Trophoblast cell (in vitro differentiated cells and primary cell): ENCODE measurements around the gene LRP1.

ENCODE experiments used
- DNase-seq, 2 donors: peaks; one replicate each; pipeline ENCODE4 v3.0.0-alpha.2; 2016
- H2AFZ ChIP-seq: 2 replicates; pipeline ENCODE4 v1.6.1; 2013; ENCODE audit warnings: low read length, moderate library complexity, mild to moderate bottlenecking; ENCODE audit not compliant: insufficient read depth, poor library complexity
- H2AK5ac ChIP-seq: 2 replicates; pipeline ENCODE4 v1.6.1; 2013; ENCODE audit warnings: mild to moderate bottlenecking, low read length
- H2BK120ac ChIP-seq: 2 replicates; pipeline ENCODE4 v1.6.1; 2013; ENCODE audit warnings: low read length, mild to moderate bottlenecking, moderate library complexity; ENCODE audit not compliant: insufficient read depth, poor library complexity
- H2BK12ac ChIP-seq: 2 replicates; pipeline ENCODE4 v1.6.1; 2013; ENCODE audit warnings: mild to moderate bottlenecking, low read length, moderate library complexity
- H2BK5ac ChIP-seq: 2 replicates; pipeline ENCODE4 v1.6.1; 2013; ENCODE audit warnings: low read length, low read depth, moderate library complexity, mild to moderate bottlenecking; ENCODE audit not compliant: poor library complexity
- H3K14ac ChIP-seq: 2 replicates; pipeline ENCODE4 v1.6.1; 2013; ENCODE audit warnings: mild to moderate bottlenecking, low read length
- H3K18ac ChIP-seq: 2 replicates; pipeline ENCODE4 v1.6.1; 2013; ENCODE audit warnings: mild to moderate bottlenecking, low read length
- H3K23ac ChIP-seq: 2 replicates; pipeline ENCODE4 v1.6.1; 2013; ENCODE audit warnings: low read length
- H3K27ac ChIP-seq: 2 replicates; pipeline ENCODE4 v1.5.1; 2013; ENCODE audit warnings: low read depth, mild to moderate bottlenecking, inconsistent platforms, low read length, moderate library complexity
- H3K27me3 ChIP-seq: 2 replicates; pipeline ENCODE4 v1.6.1; 2013; ENCODE audit warnings: inconsistent platforms, mild to moderate bottlenecking, low read length, moderate library complexity; ENCODE audit not compliant: insufficient read depth
- H3K36me3 ChIP-seq, 2 experiments: 1 replicate in 1 of 2; 2 replicates in 1 of 2; pipeline ENCODE4 v1.6.1; 2013; ENCODE audit warnings: low read length in 2 of 2, mild to moderate bottlenecking in 2 of 2, moderate library complexity in 1 of 2; ENCODE audit not compliant: insufficient read depth in 2 of 2, control insufficient read depth in 1 of 2
- H3K4ac ChIP-seq: 2 replicates; pipeline ENCODE4 v1.6.1; 2013; ENCODE audit warnings: low read depth, mild to moderate bottlenecking, low read length, moderate library complexity
- H3K4me1 ChIP-seq, 2 experiments: 1 replicate in 1 of 2; 2 replicates in 1 of 2; pipeline ENCODE4 v1.6.1; 2013; ENCODE audit warnings: low read length in 2 of 2, mild to moderate bottlenecking in 2 of 2, moderate library complexity in 1 of 2; ENCODE audit not compliant: insufficient read depth in 2 of 2, control insufficient read depth in 1 of 2
- H3K4me2 ChIP-seq: 2 replicates; pipeline ENCODE4 v1.6.1; 2013; ENCODE audit warnings: inconsistent platforms, mild to moderate bottlenecking, low read length, moderate library complexity
- H3K4me3 ChIP-seq: 2 replicates; pipeline ENCODE4 v1.5.1; 2013; ENCODE audit warnings: mild to moderate bottlenecking, low read depth, low read length, inconsistent platforms
- H3K79me1 ChIP-seq: one replicate; pipeline ENCODE4 v1.6.1; 2013; ENCODE audit warnings: low read length
- H3K79me2 ChIP-seq: 2 replicates; pipeline ENCODE4 v1.6.1; 2013; ENCODE audit warnings: low read length, mild to moderate bottlenecking; ENCODE audit not compliant: control insufficient read depth, insufficient read depth, poor library complexity
- H3K9ac ChIP-seq: 2 replicates; pipeline ENCODE4 v1.6.1; 2013; ENCODE audit warnings: mild to moderate bottlenecking, low read length
- H3K9me3 ChIP-seq: 2 replicates; pipeline ENCODE4 v1.6.1; 2013; ENCODE audit warnings: low read depth, mild to moderate bottlenecking, control low read depth, inconsistent platforms, low read length; ENCODE audit not compliant: insufficient read depth
- H4K12ac ChIP-seq: 2 replicates; pipeline ENCODE4 v1.6.1; 2013; ENCODE audit warnings: low read depth, mild to moderate bottlenecking, low read length, moderate library complexity
- H4K8ac ChIP-seq: 2 replicates; pipeline ENCODE4 v1.6.1; 2013; ENCODE audit warnings: low read depth, mild to moderate bottlenecking, low read length, moderate library complexity
- H4K91ac ChIP-seq: one replicate; pipeline ENCODE4 v1.6.1; 2013; ENCODE audit warnings: low read depth, mild to moderate bottlenecking, low read length, moderate library complexity
- WGBS: extraction: QIAGEN DNeasy Blood & Tissue Kit; methylation state at CpG from one replicate; pipeline ENCODE4 v1.1.7; 2013; ENCODE audit warnings: missing lambda C conversion rate; ENCODE audit not compliant: insufficient read length, insufficient coverage; ENCODE audit errors: extremely low coverage; 5-methylcytosine and 5-hydroxymethylcytosine counted together

LRP1 gene

GRCh38 chr12:57141249-57141648 lies 13.0 kb downstream of the LRP1 start:
- H3K23ac ChIP-seq, result no peak overlapping the region
- no peak overlapping the region for H3K4ac ChIP-seq
- H3K14ac ChIP-seq, result no peak overlapping the region
- H3K9me3 ChIP-seq, result no peaks in the 10 kb centered on the region
- H3K79me1 ChIP-seq, result peaks cover 2% of the 10 kb centered on the region
- no peak overlapping the region for H2AK5ac ChIP-seq
- no peaks in the 10 kb centered on the region for H3K27me3 ChIP-seq
- H3K4me1 ChIP-seq, result peaks cover 2 to 10% of the 10 kb centered on the region in 2 experiments
- H2BK5ac ChIP-seq, result no peak overlapping the region
- no CpG with 5 or more reads among the region's 8 CpGs for WGBS
- no peak overlapping the region for H2AFZ ChIP-seq
- peaks cover 2% of the 10 kb centered on the region for H3K79me2 ChIP-seq
- no peak overlapping the region for H3K27ac ChIP-seq
- no peak overlapping the region for H3K4me2 ChIP-seq
- H3K36me3 ChIP-seq, result peaks cover 64 to 78% of the 10 kb centered on the region in 2 experiments
- no peak overlapping the region for H3K18ac ChIP-seq
- no peak for DNase-seq
- no peak overlapping the region for H3K9ac ChIP-seq
- no peak overlapping the region for H4K91ac ChIP-seq
- no peak overlapping the region for H4K12ac ChIP-seq
- H4K8ac ChIP-seq, result no peak overlapping the region
- H3K4me3 ChIP-seq, result no peak overlapping the region
- H2BK120ac ChIP-seq, result no peak overlapping the region
- H2BK12ac ChIP-seq, result no peak overlapping the region

GRCh38 chr12:57142121-57142520 lies 13.8 kb downstream of the LRP1 start:
- H3K27me3 ChIP-seq, result no peaks in the 10 kb centered on the region
- H3K79me2 ChIP-seq, result no peaks in the 10 kb centered on the region
- H2BK12ac ChIP-seq, result no peak overlapping the region
- H3K4me2 ChIP-seq, result no peak overlapping the region
- H4K12ac ChIP-seq, result no peak overlapping the region
- no peak overlapping the region for H2AFZ ChIP-seq
- DNase-seq, result no peak
- H3K79me1 ChIP-seq, result no peaks in the 10 kb centered on the region
- H3K9me3 ChIP-seq, result no peaks in the 10 kb centered on the region
- no peak overlapping the region for H3K4me3 ChIP-seq
- H4K91ac ChIP-seq, result no peak overlapping the region
- no CpG with 5 or more reads among the region's 9 CpGs for WGBS
- H3K4me1 ChIP-seq, result peaks cover 4 to 14% of the 10 kb centered on the region in 2 experiments
- H4K8ac ChIP-seq, result no peak overlapping the region
- H3K23ac ChIP-seq, result no peak overlapping the region
- H3K14ac ChIP-seq, result no peak overlapping the region
- H3K9ac ChIP-seq, result no peak overlapping the region
- no peak overlapping the region for H3K18ac ChIP-seq
- no peak overlapping the region for H2AK5ac ChIP-seq
- no peak overlapping the region for H2BK5ac ChIP-seq
- H3K36me3 ChIP-seq, result peaks cover 64 to 82% of the 10 kb centered on the region in 2 experiments
- no peak overlapping the region for H2BK120ac ChIP-seq
- H3K4ac ChIP-seq, result no peak overlapping the region
- no peak overlapping the region for H3K27ac ChIP-seq

GRCh38 chr12:57142727-57143126 lies 14.4 kb downstream of the LRP1 start:
- Histone ChIP-seq H2BK12ac (no peak overlapping the region), H3K23ac (no peak overlapping the region), H4K12ac (no peak overlapping the region), H2BK120ac (no peak overlapping the region), H3K27ac (no peak overlapping the region), H3K4me2 (no peak overlapping the region), H4K91ac (no peak overlapping the region), H3K79me2 (no peaks in the 10 kb centered on the region), H3K4me3 (no peak overlapping the region), H2AK5ac (no peak overlapping the region), H3K9ac (no peak overlapping the region), H2BK5ac (no peak overlapping the region), H3K14ac (no peak overlapping the region), H3K36me3 (peaks cover 69 to 85% of the 10 kb centered on the region in 2 experiments), H3K27me3 (no peaks in the 10 kb centered on the region), H3K18ac (no peak overlapping the region), H3K4ac (no peak overlapping the region), H2AFZ (no peak overlapping the region), H4K8ac (no peak overlapping the region), H3K4me1 (peaks cover 9 to 20% of the 10 kb centered on the region in 2 experiments), H3K9me3 (no peaks in the 10 kb centered on the region), H3K79me1 (no peaks in the 10 kb centered on the region)
- WGBS, result no CpG with 5 or more reads among the region's 7 CpGs
- DNase-seq, result no peak

- Histone ChIP-seq H3K4me3 (no peak overlapping the region), H3K18ac (no peak overlapping the region), H3K4ac (no peak overlapping the region), H3K23ac (no peak overlapping the region), H3K79me2 (no peaks in the 10 kb centered on the region), H3K27me3 (no peaks in the 10 kb centered on the region), H4K91ac (no peak overlapping the region), H2BK120ac (no peak overlapping the region), H4K8ac (no peak overlapping the region), H3K4me1 (peaks cover 11 to 22% of the 10 kb centered on the region in 2 experiments), H3K14ac (no peak overlapping the region), H3K79me1 (no peaks in the 10 kb centered on the region), H2BK5ac (no peak overlapping the region), H3K9ac (no peak overlapping the region), H2AFZ (no peak overlapping the region), H3K36me3 (peaks cover 69 to 80% of the 10 kb centered on the region in 2 experiments), H2AK5ac (no peak overlapping the region), H3K9me3 (no peaks in the 10 kb centered on the region), H2BK12ac (no peak overlapping the region), H3K4me2 (no peak overlapping the region), H4K12ac (no peak overlapping the region), H3K27ac (no peak overlapping the region)
- DNase-seq, result no peak
- WGBS, result no CpG with 5 or more reads among the region's 4 CpGs
Observed at GRCh38 chr12:57143454-57143853, 15.2 kb downstream of the LRP1 start.
